GM12878 (cell line): ENCODE results near the gene RPL18. TPM values are rescaled to one million over a fixed set of nuclear protein-coding genes. Genes with fewer than 3 reads are reported as not detected.

Source experiments
- CBX5 ChIP-seq: sonication (generic); IDR thresholded peaks from 2 replicates; pipeline ENCODE4 v1.6.1; 2016; ENCODE audit warnings: low read depth, moderate library complexity, mild to moderate bottlenecking, inconsistent platforms
- E4F1 ChIP-seq: fragments of 450-650 bp; IDR thresholded peaks from 2 replicates; pipeline ENCODE4 v1.6.1; 2018; ENCODE audit warnings: borderline replicate concordance, mild to moderate bottlenecking; ENCODE audit not compliant: partially characterized antibody
- POLR2A ChIP-seq: IDR thresholded peaks from 2 replicates; pipeline ENCODE4 v1.6.1; 2011; ENCODE audit warnings: low read depth, mild to moderate bottlenecking, low read length
- RBBP5 ChIP-seq: fragments of 200-600 bp; sonication (generic); conservative IDR thresholded peaks from 2 replicates; pipeline ENCODE4 v1.6.1; 2016
- SRF ChIP-seq, 2 experiments: IDR thresholded peaks; 2 replicates each; pipeline ENCODE4 v1.6.1; 2011; ENCODE audit warnings: low read depth in 2 of 2, low read length in 2 of 2, mild to moderate bottlenecking in 1 of 2, moderate library complexity in 1 of 2
- TBL1XR1 ChIP-seq: IDR thresholded peaks from 2 replicates; pipeline ENCODE4 v1.6.1; 2012; ENCODE audit warnings: low read depth, low read length, improper control_type of control experiment
- USF2 ChIP-seq: IDR thresholded peaks from 2 replicates; pipeline ENCODE4 v1.6.1; 2011; ENCODE audit warnings: low read depth, low read length, improper control_type of control experiment, borderline replicate concordance
- ZNF592 ChIP-seq: fragments of 450-650 bp; IDR thresholded peaks from 2 replicates; pipeline ENCODE4 v1.6.1; 2017; ENCODE audit warnings: mild to moderate bottlenecking, moderate library complexity
- polyA plus RNA-seq, 11 experiments: library from polyadenylated mRNA; depleted of rRNA in 4 of 11; unstranded in 6 of 11; stranded (reverse) in 5 of 11; fragments of >200 nt; fragmentation: Nextera tagmentation in 4 of 11; fragmentation: Illumina TruSeq in 1 of 11; extraction: Ambion mirVana in 4 of 11; extraction: Trizol in 1 of 11; gene quantifications; 1 replicate in 1 of 11; 2 replicates in 10 of 11; pipeline versions ENCODE4 v1.2.1 to v1.2.3, GENCODE V29; 2011 to 2016; ENCODE audit warnings: inconsistent platforms in 2 of 11, missing spikeins in 2 of 11, low read depth in 1 of 11
- total RNA-seq, 4 experiments: library from RNA; depleted of rRNA in 3 of 4; stranded (reverse); fragments of >200 nt in 3 of 4; fragmentation: Illumina TruSeq in 1 of 4; extraction: Trizol in 1 of 4; gene quantifications; 2 replicates each; pipeline versions ENCODE4 v1.2.1 to v1.2.3, GENCODE V29; 2013 to 2021

The RPL18 gene
- total and polyA plus RNA-seq, 10 of the 15 experiments (the other 5 are each of a cell fraction or from before 2014, with no cell fraction given), result 393 to 4,267 (median 2,019) TPM

GRCh38 chr19:48646722-48647216 lies 27.8 kb upstream of the RPL18 start (continued):
- TF ChIP-seq E4F1, result no peak
- peak; percentile 63 for TF ChIP-seq POLR2A
- no peak for TF ChIP-seq USF2
- no peak for TF ChIP-seq ZNF592
- TF ChIP-seq TBL1XR1, result no peak
- TF ChIP-seq RBBP5, result no peak
- TF ChIP-seq CBX5, result no peak
- no peak for TF ChIP-seq SRF (IDR thresholded peaks at IDR 0.05; ENCODE audit: low read depth in 2 of 2, low read length in 2 of 2)
- TF ChIP-seq, all 136 proteins: peak for 5
